ENCODE data around the gene DDX39B.

Gene DDX39B

GRCh38 chr6:31534011-31534410 lies 7.8 kb downstream of the DDX39B start:
- POLR2A ChIA-PET (ENCODE audit: low non-redundant PET) = no interaction called here
- CTCF ChIA-PET = no interaction called here

GRCh38 chr6:31533455-31533841 lies 8.4 kb downstream of the DDX39B start:
- no peak overlapping the region for H3K27ac ChIP-seq
- TF ChIP-seq CTCF (conservative IDR thresholded peaks at IDR 0.05; ENCODE audit: low read depth) = no peak
- POLR2A ChIA-PET (ENCODE audit: low non-redundant PET) = no interaction called here
- CTCF ChIA-PET = no interaction called here
- DNase-seq (ENCODE audit: low spot score) = no peak

More at GRCh38 chr6:31534011-31534410, 7.8 kb downstream of the DDX39B start:
- H3K27ac ChIP-seq = peak overlapping the region; percentile 32
- no peak for TF ChIP-seq CTCF (conservative IDR thresholded peaks at IDR 0.05; ENCODE audit: low read depth)
- no peak for DNase-seq (ENCODE audit: low spot score)

GRCh38 chr6:31532644-31533454 lies 9.0 kb downstream of the DDX39B start:
- CTCF ChIA-PET = interaction anchor here (0.5 to 0.6 kb wide), 2 partner anchors 9 to 69 kb away, joined by 3 read pairs; partner anchors contain the start of gene DDX39B
- no peak overlapping the region for H3K27ac ChIP-seq
- no peak for TF ChIP-seq CTCF (conservative IDR thresholded peaks at IDR 0.05; ENCODE audit: low read depth)
- DNase-seq (ENCODE audit: low spot score) = no peak
- POLR2A ChIA-PET (ENCODE audit: low non-redundant PET) = no interaction called here

- H3K27ac ChIP-seq = no peak overlapping the region
- POLR2A ChIA-PET (ENCODE audit: low non-redundant PET) = no interaction called here
- CTCF ChIA-PET = interaction anchor here (0.5 to 0.6 kb wide), 3 partner anchors 10 to 68 kb away, joined by 3 to 5 read pairs (median 3); partner anchors contain the start of gene DDX39B
- no peak for TF ChIP-seq CTCF (conservative IDR thresholded peaks at IDR 0.05; ENCODE audit: low read depth)
- DNase-seq (ENCODE audit: low spot score) = no peak
Measured at GRCh38 chr6:31531771-31532643, 9.8 kb downstream of the DDX39B start.

- ChIA-PET CTCF (interaction anchor here (0.6 kb wide), 1 partner anchor 9 kb away, joined by 5 read pairs; no protein-coding TSS in a partner anchor), POLR2A (ENCODE audit: low non-redundant PET) (interaction anchor here (0.5 kb wide), 1 partner anchor 141 kb away, joined by 3 read pairs; no protein-coding TSS in a partner anchor)
- H3K27ac ChIP-seq = no peak overlapping the region
- DNase-seq (ENCODE audit: low spot score) = no peak
- TF ChIP-seq CTCF (conservative IDR thresholded peaks at IDR 0.05; ENCODE audit: low read depth) = no peak
Measured at GRCh38 chr6:31531162-31531561, 10.6 kb downstream of the DDX39B start.

GRCh38 chr6:31530659-31531058 lies 11.1 kb downstream of the DDX39B start:
- no peak for DNase-seq (ENCODE audit: low spot score)
- CTCF ChIA-PET = no interaction called here
- POLR2A ChIA-PET (ENCODE audit: low non-redundant PET) = interaction anchor here (0.5 kb wide), 1 partner anchor 141 kb away, joined by 3 read pairs; no protein-coding TSS in a partner anchor
- TF ChIP-seq CTCF (conservative IDR thresholded peaks at IDR 0.05; ENCODE audit: low read depth) = no peak
- H3K27ac ChIP-seq = no peak overlapping the region

Data from RWPE1 (cell line).